Measurements from ENCODE around the gene BLOC1S3. TPM values are rescaled to one million over a fixed set of nuclear protein-coding genes. Genes with fewer than 3 reads are reported as not detected.

The BLOC1S3 gene
- total and polyA plus RNA-seq, 4 donors = 4.2 to 17.3 (median 8.1) TPM

DNA sequence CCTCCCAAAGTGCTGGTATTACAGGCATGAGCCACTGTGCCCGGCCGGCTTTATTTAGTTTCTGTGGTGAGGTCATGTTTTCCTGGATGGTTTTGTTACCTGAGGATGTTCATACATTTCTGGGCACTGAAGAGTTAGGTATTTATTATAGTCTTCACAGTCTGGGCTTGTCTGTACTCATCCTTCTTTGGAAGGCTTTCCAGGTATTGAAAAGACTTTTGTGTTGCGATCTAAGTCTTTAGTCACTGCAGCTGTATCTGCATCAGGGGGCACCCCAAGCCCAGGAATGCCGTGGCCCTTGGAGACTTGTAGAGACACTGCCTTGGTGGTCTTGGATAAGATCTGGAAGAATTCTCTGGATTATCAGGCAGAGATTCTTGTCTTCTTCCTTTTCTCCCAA, 12.8 kb downstream of the BLOC1S3 start:
- no peak overlapping the region for H3K27ac ChIP-seq (ENCODE audit: low read depth in 1 of 2, low read length in 1 of 2)
- H3K27me3 ChIP-seq (ENCODE audit: control insufficient read depth in 3 of 3, insufficient read depth in 3 of 3, low read length in 2 of 3) = no peaks in the 10 kb centered on the region
- WGBS, 2 donors = 93 to 98% methylated on average over 4 of the region's 4 CpGs
- no peak for DNase-seq
- H3K4me1 ChIP-seq (ENCODE audit: control insufficient read depth in 5 of 5, insufficient read depth in 5 of 5, low read length in 5 of 5) = no peaks in the 10 kb centered on the region
- no peak overlapping the region for H3K4me3 ChIP-seq
- TF ChIP-seq, protein P1, sequence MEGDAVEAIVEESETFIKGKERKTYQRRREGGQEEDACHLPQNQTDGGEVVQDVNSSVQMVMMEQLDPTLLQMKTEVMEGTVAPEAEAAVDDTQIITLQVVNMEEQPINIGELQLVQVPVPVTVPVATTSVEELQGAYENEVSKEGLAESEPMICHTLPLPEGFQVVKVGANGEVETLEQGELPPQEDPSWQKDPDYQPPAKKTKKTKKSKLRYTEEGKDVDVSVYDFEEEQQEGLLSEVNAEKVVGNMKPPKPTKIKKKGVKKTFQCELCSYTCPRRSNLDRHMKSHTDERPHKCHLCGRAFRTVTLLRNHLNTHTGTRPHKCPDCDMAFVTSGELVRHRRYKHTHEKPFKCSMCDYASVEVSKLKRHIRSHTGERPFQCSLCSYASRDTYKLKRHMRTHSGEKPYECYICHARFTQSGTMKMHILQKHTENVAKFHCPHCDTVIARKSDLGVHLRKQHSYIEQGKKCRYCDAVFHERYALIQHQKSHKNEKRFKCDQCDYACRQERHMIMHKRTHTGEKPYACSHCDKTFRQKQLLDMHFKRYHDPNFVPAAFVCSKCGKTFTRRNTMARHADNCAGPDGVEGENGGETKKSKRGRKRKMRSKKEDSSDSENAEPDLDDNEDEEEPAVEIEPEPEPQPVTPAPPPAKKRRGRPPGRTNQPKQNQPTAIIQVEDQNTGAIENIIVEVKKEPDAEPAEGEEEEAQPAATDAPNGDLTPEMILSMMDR (IDR thresholded peaks at IDR 0.05; ENCODE audit: control extremely low read depth, extremely low read depth) = no peak
- no peaks in the 10 kb centered on the region for H3K9me3 ChIP-seq (ENCODE audit: control insufficient read depth in 4 of 4, insufficient read depth in 3 of 4, low read length in 3 of 4)
- no peaks in the 10 kb centered on the region for H3K36me3 ChIP-seq (ENCODE audit: control insufficient read depth in 4 of 4, insufficient read depth in 4 of 4, low read length in 4 of 4)
- no peak overlapping the region for H3K9ac ChIP-seq (ENCODE audit: insufficient read depth in 1 of 2, low read length in 2 of 2)
- ATAC-seq (ENCODE audit: insufficient read depth, low FRiP score) = no peak

DNA sequence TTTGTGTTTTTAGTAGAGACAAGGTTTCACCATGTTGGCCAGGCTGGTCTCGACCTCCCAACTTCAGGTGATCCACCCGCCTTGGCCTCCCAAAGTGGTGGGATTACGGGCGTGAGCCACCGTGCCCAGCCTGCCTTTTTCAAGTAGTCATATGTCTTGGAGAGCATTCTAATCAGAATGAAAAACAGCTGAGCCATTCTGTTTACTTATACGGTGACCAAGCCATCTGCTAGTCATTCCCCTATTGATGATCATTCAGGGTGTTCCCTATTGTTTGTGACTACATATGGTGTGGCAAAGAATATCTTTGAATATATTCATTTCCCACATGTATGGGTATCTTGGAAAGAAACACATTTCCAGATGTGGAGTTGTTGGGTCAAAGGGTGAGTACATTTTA, 17.2 kb downstream of the BLOC1S3 start:
- no peaks in the 10 kb centered on the region for H3K36me3 ChIP-seq (ENCODE audit: control insufficient read depth in 4 of 4, insufficient read depth in 4 of 4, low read length in 4 of 4)
- no peak for ATAC-seq (ENCODE audit: insufficient read depth, low FRiP score)
- TF ChIP-seq, protein P1 (IDR thresholded peaks at IDR 0.05; ENCODE audit: control extremely low read depth, extremely low read depth) = no peak
- no peak overlapping the region for H3K4me3 ChIP-seq
- no peak overlapping the region for H3K27ac ChIP-seq (ENCODE audit: low read depth in 1 of 2, low read length in 1 of 2)
- H3K27me3 ChIP-seq (ENCODE audit: control insufficient read depth in 3 of 3, insufficient read depth in 3 of 3, low read length in 2 of 3) = no peaks in the 10 kb centered on the region
- WGBS, 2 donors = 86 to 94% methylated on average over 6 of the region's 6 CpGs
- H3K9me3 ChIP-seq (ENCODE audit: control insufficient read depth in 4 of 4, insufficient read depth in 3 of 4, low read length in 3 of 4) = no peaks in the 10 kb centered on the region
- no peak overlapping the region for H3K9ac ChIP-seq (ENCODE audit: insufficient read depth in 1 of 2, low read length in 2 of 2)
- no peaks in the 10 kb centered on the region for H3K4me1 ChIP-seq (ENCODE audit: control insufficient read depth in 5 of 5, insufficient read depth in 5 of 5, low read length in 5 of 5)
- no peak for DNase-seq

DNA sequence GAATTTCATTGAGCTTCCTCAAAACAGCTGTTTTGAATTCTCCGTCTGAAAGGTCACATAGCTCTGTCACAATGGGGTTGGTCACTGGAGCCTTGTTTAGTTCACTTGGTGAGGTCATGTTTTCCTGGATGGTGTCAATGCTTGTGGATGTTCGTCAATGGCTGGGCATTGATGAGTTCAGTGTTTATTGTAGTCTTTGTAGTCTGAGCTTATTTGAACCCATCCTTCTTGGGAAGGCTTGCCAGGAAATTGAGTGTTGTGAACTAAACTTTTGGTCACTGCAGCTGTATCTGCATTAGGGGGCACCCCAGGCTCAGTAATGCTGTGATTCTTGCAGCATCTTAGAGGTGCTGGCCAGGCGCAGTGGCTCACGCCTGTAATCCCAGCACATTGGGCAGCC, 22.0 kb downstream of the BLOC1S3 start:
- 57 to 64% methylated on average over 4 of the region's 4 CpGs for WGBS, 2 donors
- peak; percentile 42 to 64 (median 63) for DNase-seq
- ATAC-seq (ENCODE audit: insufficient read depth, low FRiP score) = no peak

More for the DNA sequence above, 22.0 kb downstream of the BLOC1S3 start:
- no peaks in the 10 kb centered on the region for H3K36me3 ChIP-seq (ENCODE audit: control insufficient read depth in 4 of 4, insufficient read depth in 4 of 4, low read length in 4 of 4)
- no peaks in the 10 kb centered on the region for H3K27me3 ChIP-seq (ENCODE audit: control insufficient read depth in 3 of 3, insufficient read depth in 3 of 3, low read length in 2 of 3)
- H3K9ac ChIP-seq (ENCODE audit: insufficient read depth in 1 of 2, low read length in 2 of 2) = no peak overlapping the region
- H3K4me1 ChIP-seq (ENCODE audit: control insufficient read depth in 5 of 5, insufficient read depth in 5 of 5, low read length in 5 of 5) = peaks cover 0 to 8% (median 0%) of the 10 kb centered on the region in 5 donors
- H3K4me3 ChIP-seq = no peak overlapping the region
- TF ChIP-seq, protein P1 (IDR thresholded peaks at IDR 0.05; ENCODE audit: control extremely low read depth, extremely low read depth) = peak; percentile 29
- H3K27ac ChIP-seq (ENCODE audit: low read depth in 1 of 2, low read length in 1 of 2) = no peak overlapping the region
- H3K9me3 ChIP-seq (ENCODE audit: control insufficient read depth in 4 of 4, insufficient read depth in 3 of 4, low read length in 3 of 4) = no peaks in the 10 kb centered on the region
